GM19395 (cell line): Measurements from ENCODE around the gene TFDP1.

ENCODE experiments used
- ATAC-seq: cut with Tn5 transposase; IDR thresholded peaks from one replicate; pipeline ENCODE4 v1.9.1; 2021; ENCODE audit warnings: mild to moderate bottlenecking, moderate library complexity; ENCODE audit not compliant: unreplicated experiment

The TFDP1 gene

GRCh38 chr13:113660066-113660465 is 75.5 kb downstream of the TFDP1 start:
- ATAC-seq: no peak

GRCh38 chr13:113661509-113661908 is 77.0 kb downstream of the TFDP1 start:
- no peak for ATAC-seq

- no peak for ATAC-seq
Observed at GRCh38 chr13:113663934-113664333, 79.4 kb downstream of the TFDP1 start.

GRCh38 chr13:113664751-113665596 is 80.4 kb downstream of the TFDP1 start:
- no peak for ATAC-seq

GRCh38 chr13:113665597-113666328 is 81.2 kb downstream of the TFDP1 start:
- no peak for ATAC-seq

GRCh38 chr13:113666329-113666670 is 81.7 kb downstream of the TFDP1 start:
- ATAC-seq: no peak

GRCh38 chr13:113666951-113667701 is 82.6 kb downstream of the TFDP1 start, which contains the start of gene GRK1:
GRK1 (plus strand) TSS chr13:113667219; CDS start chr13:113667387, 168 bp downstream.
- no peak for ATAC-seq

- ATAC-seq: no peak
Observed at GRCh38 chr13:113667771-113668490, 83.4 kb downstream of the TFDP1 start.

GRCh38 chr13:113668491-113668971 is 84.0 kb downstream of the TFDP1 start:
- ATAC-seq: no peak

- no peak for ATAC-seq
Observed at GRCh38 chr13:113669231-113669754, 84.7 kb downstream of the TFDP1 start.

GRCh38 chr13:113669755-113670341 is 85.3 kb downstream of the TFDP1 start:
- no peak for ATAC-seq

GRCh38 chr13:113670541-113670940 is 86.0 kb downstream of the TFDP1 start:
- no peak for ATAC-seq

- ATAC-seq: no peak
Observed at GRCh38 chr13:113671066-113672001, 86.8 kb downstream of the TFDP1 start.

GRCh38 chr13:113672002-113672651 is 87.6 kb downstream of the TFDP1 start:
- ATAC-seq: no peak
